SK-N-MC (cell line): ENCODE measurements around the gene ARHGAP33.

Experiments
- EZH2 ChIP-seq: fragments of 200-600 bp; sonication (generic); IDR thresholded peaks from one replicate; pipeline ENCODE4 v1.6.1; 2017; ENCODE audit warnings: antibody characterized with exemption
- FOXP2 ChIP-seq: optimal IDR thresholded peaks from 2 replicates; pipeline ENCODE3; 2011; ENCODE audit warnings: mild to moderate bottlenecking, moderate library complexity; ENCODE audit not compliant: insufficient read depth; ENCODE audit errors: extremely low read length, control extremely low read depth
- POLR2AphosphoS5 ChIP-seq: IDR thresholded peaks from 2 replicates; pipeline ENCODE4 v1.6.1; 2012; ENCODE audit warnings: mild to moderate bottlenecking, low read depth, low read length, borderline replicate concordance

- TF ChIP-seq POLR2AphosphoS5 (no peak), EZH2 (no peak), FOXP2 (no peak)
Observed at GRCh38 chr19:35754370-35755130, 20.8 kb upstream of the ARHGAP33 start.
